AG09319 (cell line): ENCODE results near the gene SLC6A8.

Experiments used
- DNase-seq: peaks from one replicate; pipeline ENCODE4 v3.0.0-alpha.2; 2010; ENCODE audit warnings: low read depth; ENCODE audit errors: extremely low read depth
- CTCF ChIP-seq: IDR thresholded peaks from 2 replicates; pipeline ENCODE4 v1.5.1; 2011; ENCODE audit warnings: low read depth, mild to moderate bottlenecking, inconsistent platforms, low read length, moderate library complexity

SLC6A8 gene

GRCh38 chrX:153719701-153720100, 32.0 kb downstream of the SLC6A8 start:
- no peak for TF ChIP-seq CTCF
- no peak for DNase-seq

GRCh38 chrX:153722704-153723350, 35.1 kb downstream of the SLC6A8 start:
- no peak for DNase-seq

GRCh38 chrX:153723351-153724251, 35.9 kb downstream of the SLC6A8 start:
- DNase-seq: no peak

More at GRCh38 chrX:153722704-153723350, 35.1 kb downstream of the SLC6A8 start:
- no peak for TF ChIP-seq CTCF

GRCh38 chrX:153724252-153725038, 36.7 kb downstream of the SLC6A8 start, which contains the start of the genes ABCD1 and BCAP31:
Gene ABCD1, plus strand, starts transcription at chrX:153724856. Its CDS starts 411 bp downstream, at chrX:153725267.
Gene BCAP31, minus strand, starts transcription at chrX:153724387. Its CDS starts 1,143 bp downstream, at chrX:153723244.
- no peak for TF ChIP-seq CTCF
- DNase-seq: peak; percentile 64

More at GRCh38 chrX:153723351-153724251, 35.9 kb downstream of the SLC6A8 start:
- TF ChIP-seq CTCF: peak; percentile 39

GRCh38 chrX:153725039-153725831, 37.5 kb downstream of the SLC6A8 start:
- no peak for TF ChIP-seq CTCF
- no peak for DNase-seq

GRCh38 chrX:153725832-153726285, 38.1 kb downstream of the SLC6A8 start:
- DNase-seq: no peak
- no peak for TF ChIP-seq CTCF
